Measurements from ENCODE around the gene NCKAP5.

The NCKAP5 gene

DNA sequence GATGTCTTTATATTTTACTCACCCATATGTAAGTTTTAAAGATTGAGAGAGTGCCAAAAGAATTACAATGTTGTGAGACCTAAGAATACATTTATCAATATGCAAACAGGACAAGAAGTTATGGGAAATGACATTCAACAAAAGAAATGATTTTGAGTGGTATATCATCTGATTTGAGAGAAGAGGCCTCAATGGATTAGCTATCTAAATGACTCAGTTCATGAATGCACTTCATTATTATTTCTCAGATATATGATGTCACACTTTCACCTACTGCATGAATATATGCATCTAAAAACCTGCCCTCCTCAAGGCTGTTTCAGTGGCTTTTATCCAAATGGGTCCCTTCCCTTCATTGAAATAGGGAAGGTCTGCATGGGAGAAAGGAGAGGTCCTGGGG is 769.9 kb downstream of the NCKAP5 start:
- DNase-seq (ENCODE audit: low spot score): no peak

- no peak for DNase-seq (ENCODE audit: low spot score)
These were observed 770.7 kb downstream of the NCKAP5 start for GRCh38 chr2:132797556-132797955.

- DNase-seq (ENCODE audit: low spot score): no peak
These were observed 771.2 kb downstream of the NCKAP5 start for GRCh38 chr2:132797071-132797470.

DNA sequence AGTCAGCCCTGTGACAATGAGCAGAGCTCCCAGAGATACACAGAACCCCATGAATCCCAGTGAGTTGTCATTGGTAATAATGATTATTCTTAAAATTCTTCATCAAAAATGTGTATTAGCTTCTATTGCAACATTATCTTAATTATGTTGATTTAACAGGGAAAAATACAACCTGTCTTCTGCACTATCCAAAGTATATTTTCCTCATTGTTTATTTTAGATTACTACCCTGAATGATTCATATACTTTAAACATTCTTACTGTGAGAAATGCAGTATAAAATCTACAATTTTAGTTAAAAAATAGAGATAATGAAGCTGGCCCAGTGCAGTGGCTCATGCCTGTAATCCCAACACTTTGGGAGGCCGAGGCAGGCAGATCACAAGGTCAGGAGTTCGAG is 773.0 kb downstream of the NCKAP5 start:
- no peak for DNase-seq (ENCODE audit: low spot score)

DNA sequence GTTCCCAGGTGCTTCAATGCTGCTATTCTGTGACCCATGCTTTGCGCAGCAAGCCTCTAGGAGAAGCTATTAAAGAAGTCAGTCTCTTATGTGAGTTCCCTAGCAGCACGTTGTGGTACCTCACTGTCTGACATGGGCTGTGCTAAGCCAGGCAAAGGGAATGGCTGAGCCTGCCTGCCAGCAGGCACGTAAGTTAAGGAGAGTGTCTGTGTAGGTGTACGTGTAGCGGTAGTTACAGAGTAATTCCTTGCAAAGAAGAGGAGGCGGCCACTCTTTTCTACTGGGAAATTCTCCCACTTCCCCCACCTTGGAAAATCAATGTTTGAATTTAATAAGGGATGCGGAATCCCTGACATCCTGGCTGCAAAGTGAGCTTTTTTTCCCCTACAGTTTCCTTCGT is 774.7 kb downstream of the NCKAP5 start:
- no peak for DNase-seq (ENCODE audit: low spot score)

GRCh38 chr2:132790207-132790785 is 778.0 kb downstream of the NCKAP5 start:
- no peak for DNase-seq (ENCODE audit: low spot score)

GRCh38 chr2:132789066-132789465 is 779.2 kb downstream of the NCKAP5 start:
- no peak for DNase-seq (ENCODE audit: low spot score)

DNA sequence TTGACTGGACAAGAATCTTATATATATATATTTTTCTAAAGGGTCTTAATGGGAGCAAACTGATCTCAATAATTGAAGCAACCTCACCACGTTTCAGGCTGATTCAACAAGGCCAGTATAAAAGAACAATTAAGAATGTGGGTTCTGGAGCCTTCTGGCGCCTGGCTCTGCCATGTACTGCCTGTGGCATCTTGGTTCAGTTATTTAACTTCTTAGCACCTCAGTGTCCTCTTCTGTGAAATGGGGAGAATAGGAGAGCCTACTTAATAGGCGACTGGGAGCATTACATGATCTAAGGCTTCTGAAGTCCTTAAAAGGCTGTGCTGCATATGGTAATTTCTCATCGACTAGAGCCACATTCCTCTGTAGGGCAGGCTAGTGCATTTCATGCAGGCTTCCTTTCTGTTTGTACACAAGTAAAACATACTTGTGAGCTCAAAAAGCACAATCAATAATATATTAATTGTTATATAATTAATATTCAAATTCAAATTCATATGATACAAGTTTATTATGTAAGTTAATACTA is 779.9 kb downstream of the NCKAP5 start:
- no peak for DNase-seq (ENCODE audit: low spot score)

DNA sequence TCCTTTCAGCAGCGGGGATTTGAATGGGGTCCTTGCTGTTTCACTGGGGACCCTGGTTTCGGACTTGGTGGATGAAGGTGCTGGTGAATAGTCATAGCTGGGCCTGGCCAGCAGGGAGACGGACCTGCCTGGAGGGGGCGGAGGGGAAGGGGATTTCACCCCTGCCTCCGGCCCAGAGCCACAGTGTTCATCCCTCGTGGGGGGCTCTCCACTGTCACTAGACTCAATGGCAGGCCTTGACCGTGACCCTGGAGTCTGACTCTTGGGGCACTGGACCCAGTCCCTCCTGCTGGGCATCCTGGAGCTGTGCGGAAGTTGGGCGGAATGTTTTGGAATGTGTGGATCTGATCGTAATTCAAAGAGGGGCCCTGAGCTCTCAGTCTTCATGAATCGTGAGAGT is 784.4 kb downstream of the NCKAP5 start:
- DNase-seq (ENCODE audit: low spot score): no peak

GRCh38 chr2:132782176-132782783 is 786.0 kb downstream of the NCKAP5 start:
- no peak for DNase-seq (ENCODE audit: low spot score)

DNA sequence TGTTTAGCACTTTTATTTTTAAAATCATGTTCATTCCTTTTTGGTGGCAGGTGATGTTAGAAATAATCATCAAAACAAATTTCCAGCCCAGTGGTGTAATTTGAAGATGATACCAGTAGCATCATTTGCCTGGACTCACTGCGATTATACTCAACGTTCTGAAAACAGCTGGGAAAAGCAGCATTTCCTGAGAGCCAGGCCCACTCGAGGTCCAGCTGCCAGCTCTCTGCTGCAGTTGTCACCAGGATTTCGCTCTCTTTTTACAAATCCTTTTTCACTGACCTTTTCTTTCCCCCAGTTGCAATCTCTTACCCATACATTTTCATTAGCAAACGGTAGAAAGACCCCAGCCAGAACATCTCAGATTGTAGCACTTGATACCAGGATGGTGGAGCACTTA is 787.6 kb downstream of the NCKAP5 start:
- DNase-seq (ENCODE audit: low spot score): no peak

DNA sequence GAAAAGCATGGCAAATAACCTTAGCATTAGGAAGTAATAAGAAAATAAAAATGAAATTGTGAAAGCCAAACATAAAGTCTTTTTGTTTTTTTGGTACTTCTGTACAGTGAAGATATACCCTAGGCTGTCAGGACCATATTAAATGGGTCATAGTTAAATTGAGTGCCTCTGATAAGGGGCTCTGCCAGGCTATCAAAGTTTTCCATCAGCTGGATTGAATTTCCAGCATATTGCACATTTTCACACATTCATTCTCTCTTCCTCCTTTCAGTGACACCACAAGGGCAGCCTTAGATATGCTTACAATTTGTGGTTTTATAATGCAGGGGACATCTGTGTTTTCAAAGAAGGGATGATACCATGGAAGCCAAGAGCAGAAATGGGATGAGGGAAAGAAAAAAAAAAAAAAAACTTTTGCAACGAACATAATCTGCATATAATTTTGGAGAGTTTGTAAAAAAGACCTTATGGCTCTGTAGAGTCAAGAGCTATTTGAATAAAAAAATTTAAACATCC is 789.0 kb downstream of the NCKAP5 start:
- DNase-seq (ENCODE audit: low spot score): no peak

DNA sequence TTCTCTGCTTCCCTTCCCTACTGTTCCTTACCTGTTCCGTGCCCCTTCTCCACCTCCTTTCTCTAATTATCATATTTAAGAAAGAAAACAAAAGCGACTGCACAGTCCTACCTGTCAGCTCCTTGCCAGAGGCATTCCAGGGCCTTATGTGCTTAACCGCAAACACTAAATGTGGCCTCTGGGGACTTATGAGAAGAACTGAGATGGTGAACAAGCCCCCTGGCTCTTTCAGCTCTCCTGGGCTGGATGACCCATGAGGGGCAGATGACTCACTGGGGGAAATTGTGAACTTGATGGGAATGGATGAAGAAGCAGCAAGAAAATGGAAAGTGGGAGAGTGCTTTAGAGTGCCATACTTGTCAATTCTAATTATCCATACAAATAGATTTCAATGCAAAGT is 792.0 kb downstream of the NCKAP5 start:
- no peak for DNase-seq (ENCODE audit: low spot score)

- DNase-seq (ENCODE audit: low spot score): no peak
These were observed 794.1 kb downstream of the NCKAP5 start for GRCh38 chr2:132774189-132774588.

- no peak for DNase-seq (ENCODE audit: low spot score)
These were observed 794.9 kb downstream of the NCKAP5 start for GRCh38 chr2:132773331-132773730.

DNA sequence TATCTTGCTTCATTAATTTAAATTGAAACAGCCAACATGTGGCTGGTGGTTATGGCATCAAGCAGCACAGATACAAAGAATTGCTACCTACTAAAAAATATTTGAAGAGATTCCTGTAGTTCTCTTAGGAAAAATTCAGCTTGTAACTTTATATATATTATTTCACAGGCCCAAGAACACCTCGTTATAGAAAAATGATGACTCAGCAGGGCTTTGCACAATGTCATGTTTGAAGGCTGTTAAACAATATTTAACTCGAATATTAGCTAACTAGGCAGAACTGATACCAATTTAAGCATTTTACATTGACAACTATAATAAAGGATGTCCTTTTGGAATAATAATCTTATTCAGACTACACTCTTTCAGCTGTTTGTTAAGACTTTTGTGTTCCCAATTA is 795.9 kb downstream of the NCKAP5 start:
- DNase-seq (ENCODE audit: low spot score): no peak

GRCh38 chr2:132766573-132766972 is 801.7 kb downstream of the NCKAP5 start:
- no peak for DNase-seq (ENCODE audit: low spot score)

DNA sequence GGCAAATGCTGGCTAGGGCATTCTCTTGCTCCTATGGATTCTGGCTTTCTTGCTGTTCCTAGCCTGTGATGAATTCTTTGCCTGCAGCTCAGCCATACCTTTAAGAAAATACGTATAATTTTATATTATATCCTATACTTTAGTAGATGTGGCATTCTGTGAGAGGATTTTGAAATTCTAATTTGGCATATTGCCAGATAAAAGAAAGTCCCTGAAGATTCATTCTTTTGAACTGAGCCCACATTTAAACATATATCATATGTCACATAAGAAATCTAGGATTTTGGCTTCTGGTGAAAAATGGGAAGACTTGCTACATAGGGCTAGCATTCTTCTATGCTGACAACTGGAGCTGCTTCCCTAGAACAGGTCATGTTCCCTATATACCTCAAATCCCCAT is 806.8 kb downstream of the NCKAP5 start:
- DNase-seq (ENCODE audit: low spot score): no peak

DNA sequence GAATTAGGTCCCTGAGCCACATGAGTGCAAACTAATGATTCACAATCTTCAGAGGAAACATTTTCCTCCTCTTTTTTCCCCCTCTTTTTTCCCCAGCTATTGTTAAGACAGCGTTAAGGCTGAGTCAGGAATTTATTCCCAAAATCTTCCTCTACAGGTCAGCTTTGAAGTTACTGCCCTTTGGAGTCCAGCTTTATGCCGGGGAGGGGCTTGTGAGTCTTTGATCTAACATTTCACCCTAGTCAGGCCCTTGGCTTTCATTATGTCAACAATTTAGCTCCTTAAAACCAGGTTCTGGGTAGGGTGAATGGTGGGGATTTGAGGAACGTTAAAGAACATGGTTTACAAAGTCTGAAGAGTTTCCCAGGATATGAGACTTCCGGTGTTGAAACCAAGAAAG is 807.3 kb downstream of the NCKAP5 start:
- no peak for DNase-seq (ENCODE audit: low spot score)

GRCh38 chr2:132760405-132760804 is 807.9 kb downstream of the NCKAP5 start:
- no peak for DNase-seq (ENCODE audit: low spot score)

- no peak for DNase-seq (ENCODE audit: low spot score)
These were observed 809.3 kb downstream of the NCKAP5 start for GRCh38 chr2:132758995-132759394.

DNA sequence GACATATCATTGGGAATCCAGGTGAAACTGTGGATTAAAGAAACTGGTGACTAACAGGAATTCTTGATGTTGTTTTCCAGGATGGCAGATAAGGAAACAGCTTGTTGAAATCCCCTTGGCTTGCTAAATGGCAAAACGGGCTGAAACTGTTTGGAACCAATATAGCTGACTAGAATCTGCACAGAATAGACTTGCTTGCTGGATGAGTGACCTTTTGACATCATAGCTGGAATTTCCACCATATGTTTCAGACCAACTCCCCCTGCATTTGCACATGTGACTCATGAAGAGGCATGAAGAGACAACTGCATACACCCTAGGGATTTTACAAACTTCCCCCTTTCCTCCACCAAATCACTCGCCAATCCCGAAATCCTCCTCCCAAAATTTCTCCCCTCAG is 810.6 kb downstream of the NCKAP5 start:
- DNase-seq (ENCODE audit: low spot score): no peak

GRCh38 chr2:132757002-132757589 is 811.2 kb downstream of the NCKAP5 start:
- DNase-seq (ENCODE audit: low spot score): no peak

All from left forelimb (tissue), 1 donor.